SJCRH30 (cell line): ENCODE data around the gene HMGN4. TPM values are rescaled to one million over a fixed set of nuclear protein-coding genes. Genes with fewer than 3 reads are reported as not detected.
"Not testable (repeated sequence)": the region's sequence is repeated elsewhere in the genome, so short reads cannot be mapped to it uniquely, and the experiment has no call there.

Experiments
- DNase-seq, 2 experiments: peaks; one replicate each; pipeline ENCODE4 v3.0.0-alpha.2; 2015 to 2020
- H3K27ac ChIP-seq: fragments of 250-450 bp; sonication (Bioruptor Pico); 2 replicates; pipeline ENCODE4 v1.5.1; 2020; ENCODE audit warnings: mild to moderate bottlenecking, moderate library complexity
- H3K27me3 ChIP-seq: fragments of 250-450 bp; sonication (Bioruptor Pico); 2 replicates; pipeline ENCODE4 v1.5.1; 2020; ENCODE audit warnings: mild to moderate bottlenecking, moderate library complexity
- H3K36me3 ChIP-seq: fragments of 250-450 bp; sonication (Bioruptor Pico); 2 replicates; pipeline ENCODE4 v1.5.1; 2020; ENCODE audit warnings: mild to moderate bottlenecking, moderate library complexity
- H3K4me1 ChIP-seq: fragments of 250-450 bp; sonication (Bioruptor Pico); 2 replicates; pipeline ENCODE4 v1.5.1; 2020; ENCODE audit warnings: mild to moderate bottlenecking, moderate library complexity
- H3K4me3 ChIP-seq: fragments of 250-450 bp; sonication (Bioruptor Pico); 2 replicates; pipeline ENCODE4 v1.5.1; 2020; ENCODE audit warnings: mild to moderate bottlenecking, moderate library complexity
- H3K9me3 ChIP-seq: fragments of 250-450 bp; sonication (Bioruptor Pico); replicated peaks from 2 replicates; pipeline ENCODE4 v1.5.1; 2020; ENCODE audit warnings: mild to moderate bottlenecking, moderate library complexity
- total RNA-seq: library from RNA; depleted of rRNA; stranded (reverse); fragments of >200 nt; shearing (Covaris generic); gene quantifications from 2 replicates; pipeline ENCODE4 v1.2.3, GENCODE V29; 2014

Gene HMGN4
- total RNA-seq, 1 experiment from 2014 or later: 53.8 TPM

DNA sequence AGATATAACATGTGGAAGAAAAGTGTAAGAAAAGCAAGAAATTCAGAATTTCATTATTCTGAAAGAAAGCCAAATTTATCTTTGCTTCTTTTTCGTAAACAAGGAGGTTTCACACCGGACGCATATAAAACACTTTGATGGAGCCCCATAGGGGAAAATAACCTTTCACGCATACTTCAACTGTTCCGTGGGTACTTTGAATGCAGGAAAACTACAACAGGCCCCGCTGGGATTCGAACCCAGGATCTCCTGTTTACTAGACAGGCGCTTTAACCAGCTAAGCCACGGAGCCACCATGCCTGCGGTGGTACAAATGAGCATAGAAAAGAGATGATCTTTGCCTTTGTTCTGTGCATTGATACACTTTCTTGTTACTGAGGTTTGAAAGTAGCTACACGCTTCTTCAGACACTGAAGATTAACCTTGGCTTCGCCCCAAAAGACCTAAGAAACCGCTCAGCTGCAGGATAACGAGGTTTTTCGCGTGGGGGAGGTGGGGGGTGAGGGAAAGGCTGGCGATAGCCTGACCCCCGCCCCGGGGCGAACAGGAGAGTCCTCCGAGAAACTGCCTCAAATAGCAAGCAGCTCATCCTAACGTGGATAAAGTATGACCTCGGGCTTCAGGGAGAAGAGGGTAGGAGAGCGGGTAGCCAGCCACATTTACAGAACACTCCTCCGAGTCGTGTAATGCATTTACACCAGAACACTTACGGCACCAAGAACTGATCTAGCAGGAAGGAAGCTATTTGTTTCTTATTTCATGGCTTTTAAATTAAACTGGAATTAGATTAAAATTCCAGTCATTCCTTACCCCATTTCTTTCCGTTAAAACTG lies 5.3 kb upstream of the HMGN4 start:
- Histone ChIP-seq H3K4me3 (peak overlapping the region; percentile 76), H3K27ac (peak overlapping the region; percentile 56), H3K36me3 (no peaks in the 10 kb centered on the region), H3K4me1 (peaks cover 3% of the 10 kb centered on the region; the same call in 1 of the 2 replicates), H3K9me3 (no peaks in the 10 kb centered on the region), H3K27me3 (no peaks in the 10 kb centered on the region)
- DNase-seq: peak; percentile 84 to 95

GRCh38 chr6:26533532-26533931 lies 4.6 kb upstream of the HMGN4 start:
- no peak for DNase-seq
- H3K27ac ChIP-seq: peak overlapping the region; percentile 56; the same call in 1 of the 2 replicates
- H3K4me3 ChIP-seq: peak overlapping the region; percentile 76
- no peaks in the 10 kb centered on the region for H3K36me3 ChIP-seq
- H3K4me1 ChIP-seq: peaks cover 3% of the 10 kb centered on the region; the same call in 1 of the 2 replicates
- no peaks in the 10 kb centered on the region for H3K9me3 ChIP-seq
- no peaks in the 10 kb centered on the region for H3K27me3 ChIP-seq

DNA sequence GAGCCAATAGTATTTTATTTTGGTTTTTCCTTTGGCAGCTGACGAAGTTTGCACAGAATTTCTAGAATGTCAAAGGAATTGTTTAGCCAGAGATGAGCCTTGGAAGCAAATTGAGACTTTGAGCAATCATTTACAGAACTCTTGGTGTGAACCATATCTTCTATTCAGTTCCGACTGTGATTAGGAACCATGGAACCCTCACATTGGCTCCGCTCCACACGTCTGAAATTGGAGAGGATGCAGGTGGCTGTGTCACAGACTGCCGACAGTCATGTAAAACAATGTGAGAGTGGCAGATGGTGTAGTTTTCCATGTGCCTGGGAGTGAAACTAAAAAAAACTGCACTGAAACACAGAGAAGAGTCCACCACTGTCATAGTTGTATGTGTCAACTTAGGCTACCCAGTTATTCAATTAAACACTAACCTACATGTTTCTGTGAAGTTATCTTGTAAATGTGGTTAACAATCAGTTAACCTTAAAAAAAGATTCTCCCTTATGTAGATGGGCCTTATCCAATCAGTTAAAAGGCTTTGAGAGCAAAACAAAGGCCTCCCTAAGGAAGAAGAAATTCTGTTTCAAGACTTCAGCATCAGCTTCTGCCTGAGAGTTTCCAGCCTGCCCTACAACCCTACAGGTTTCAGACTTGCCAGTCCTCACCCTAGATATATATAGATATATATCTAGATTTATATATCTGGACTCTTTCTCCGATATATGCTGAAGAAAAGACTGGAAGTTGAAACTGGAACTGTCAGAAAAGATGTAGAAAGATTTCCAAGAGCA lies 3.3 kb upstream of the HMGN4 start:
- Histone ChIP-seq H3K4me1 (peaks cover 3% of the 10 kb centered on the region; the same call in 1 of the 2 replicates), H3K27ac (no peak overlapping the region), H3K9me3 (no peaks in the 10 kb centered on the region), H3K27me3 (no peaks in the 10 kb centered on the region), H3K4me3 (peak overlapping the region; percentile 76), H3K36me3 (no peaks in the 10 kb centered on the region)
- DNase-seq: peak in 1 of 2 experiments; percentile 54

DNA sequence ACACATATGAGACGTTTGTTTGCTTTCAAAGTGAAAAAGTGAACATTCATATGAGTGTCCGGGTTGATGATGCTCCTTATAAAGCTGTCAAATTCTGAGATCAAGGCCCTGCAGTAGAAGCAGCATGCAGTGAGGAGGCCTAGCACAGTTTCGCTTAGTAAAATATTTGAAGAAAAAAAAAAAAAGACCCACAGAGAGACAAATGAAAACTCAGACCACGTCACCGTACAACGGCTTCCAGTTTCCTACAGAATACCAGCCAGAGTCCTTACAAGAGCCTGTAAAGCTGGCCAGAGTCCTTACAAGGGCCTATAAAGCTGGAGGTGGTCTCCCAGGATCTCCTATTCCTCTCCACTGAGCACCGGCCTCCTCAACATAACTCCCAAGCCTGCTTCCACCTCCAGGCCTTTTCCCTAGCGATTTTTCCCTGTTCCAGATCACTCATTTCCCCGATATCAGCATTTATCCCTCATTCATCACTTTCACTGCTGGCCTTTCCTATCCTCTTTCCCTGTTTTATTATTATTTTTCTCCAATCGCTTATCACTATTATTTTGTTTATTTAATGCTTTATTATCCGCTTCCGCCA lies 1.5 kb upstream of the HMGN4 start:
- H3K27me3 ChIP-seq: no peaks in the 10 kb centered on the region
- no peaks in the 10 kb centered on the region for H3K36me3 ChIP-seq
- no peaks in the 10 kb centered on the region for H3K9me3 ChIP-seq
- H3K4me3 ChIP-seq: peak overlapping the region; percentile 69
- peaks cover 3% of the 10 kb centered on the region; the same call in 1 of the 2 replicates for H3K4me1 ChIP-seq
- DNase-seq: peak; percentile 52 to 72
- H3K27ac ChIP-seq: peak overlapping the region; percentile 65

GRCh38 chr6:26537160-26537845 lies 863 bp upstream of the HMGN4 start:
- H3K4me3 ChIP-seq: peak overlapping the region; percentile 69
- H3K27me3 ChIP-seq: no peaks in the 10 kb centered on the region
- DNase-seq: peak; percentile 92 to 95

DNA sequence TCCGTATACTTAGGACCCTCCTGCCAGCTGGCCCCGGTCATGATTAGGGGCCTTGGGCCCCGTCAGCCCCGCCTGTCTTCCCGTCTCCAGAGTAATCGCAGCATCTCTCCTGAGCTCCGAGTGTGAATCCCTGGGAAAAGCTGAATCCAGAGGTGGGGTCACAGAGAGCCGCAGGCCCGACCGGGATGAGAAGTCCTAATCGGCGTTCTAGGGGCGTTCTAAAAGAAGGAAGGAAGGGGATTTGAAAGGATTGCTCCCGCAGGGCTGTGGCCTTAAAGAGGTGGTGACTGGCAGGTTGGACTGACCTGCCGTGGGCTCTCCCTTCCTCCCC lies 371 bp downstream of the HMGN4 start:
- peak overlapping the region; percentile 65 for H3K27ac ChIP-seq
- no peaks in the 10 kb centered on the region for H3K9me3 ChIP-seq
- no peaks in the 10 kb centered on the region for H3K27me3 ChIP-seq
- DNase-seq: no peak
- H3K4me1 ChIP-seq: peaks cover 3% of the 10 kb centered on the region; the same call in 1 of the 2 replicates
- H3K36me3 ChIP-seq: no peaks in the 10 kb centered on the region
- peak overlapping the region; percentile 69 for H3K4me3 ChIP-seq

More at GRCh38 chr6:26537160-26537845, 863 bp upstream of the HMGN4 start:
- Histone ChIP-seq H3K27ac (peak overlapping the region; percentile 65), H3K4me1 (peaks cover 3% of the 10 kb centered on the region; the same call in 1 of the 2 replicates), H3K9me3 (no peaks in the 10 kb centered on the region), H3K36me3 (no peaks in the 10 kb centered on the region)

DNA sequence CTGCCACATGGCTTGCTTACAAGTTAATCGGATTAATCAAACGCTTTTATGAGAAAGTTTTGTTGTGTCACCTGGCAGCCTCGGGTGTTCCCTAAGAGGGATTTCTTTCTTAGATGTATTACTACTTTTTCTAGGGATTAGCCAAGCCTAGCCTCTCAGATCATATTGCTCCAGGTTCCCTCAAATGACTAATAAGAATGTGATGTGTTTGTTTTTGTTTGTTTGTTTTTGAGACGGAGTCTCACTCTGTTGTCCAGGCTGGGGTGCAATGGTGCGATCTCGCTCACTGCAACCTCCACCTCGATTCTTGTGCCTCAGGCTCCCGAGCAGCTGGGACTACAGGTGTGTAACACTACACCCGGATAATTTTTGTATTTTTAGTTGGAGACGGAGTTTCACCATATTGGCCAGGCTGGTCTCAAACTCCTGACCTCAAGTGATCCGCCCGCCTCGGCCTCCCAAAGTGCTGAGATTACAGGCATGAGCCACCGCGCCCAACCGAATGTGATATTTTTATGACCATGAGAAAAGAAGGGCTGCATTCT lies 977 bp downstream of the HMGN4 start:
- Histone ChIP-seq H3K27ac (peak overlapping the region; percentile 65), H3K9me3 (no peaks in the 10 kb centered on the region), H3K27me3 (no peaks in the 10 kb centered on the region), H3K36me3 (no peaks in the 10 kb centered on the region), H3K4me1 (peaks cover 3% of the 10 kb centered on the region; the same call in 1 of the 2 replicates), H3K4me3 (peak overlapping the region; percentile 69)
- no peak for DNase-seq

DNA sequence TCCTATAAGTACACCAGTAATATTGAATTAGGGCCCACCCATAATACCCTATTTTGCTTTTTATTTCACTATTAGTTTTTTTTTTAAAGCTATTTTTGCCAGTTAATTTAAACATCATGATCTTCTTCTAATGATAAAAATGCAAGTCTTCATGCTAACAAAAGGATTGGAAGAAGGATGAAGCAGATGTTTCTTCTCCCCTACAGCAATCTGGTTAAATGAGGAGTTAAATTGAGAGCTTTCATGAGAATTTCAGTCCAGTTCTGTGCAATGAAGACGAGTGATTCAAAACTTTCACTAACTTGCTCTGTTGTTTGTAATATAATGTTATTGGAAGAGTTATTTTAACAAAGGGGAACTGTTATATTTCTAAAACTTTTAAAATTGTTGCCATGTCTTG lies 3.4 kb downstream of the HMGN4 start:
- Histone ChIP-seq H3K36me3 (no peaks in the 10 kb centered on the region), H3K4me3 (no peak overlapping the region), H3K27ac (no peak overlapping the region), H3K4me1 (no peaks in the 10 kb centered on the region), H3K27me3 (no peaks in the 10 kb centered on the region), H3K9me3 (no peaks in the 10 kb centered on the region)
- no peak for DNase-seq

GRCh38 chr6:26543953-26544352 lies 5.8 kb downstream of the HMGN4 start:
- Histone ChIP-seq H3K36me3 (no peaks in the 10 kb centered on the region), H3K27me3 (no peaks in the 10 kb centered on the region), H3K9me3 (no peaks in the 10 kb centered on the region), H3K27ac (no peak overlapping the region), H3K4me1 (no peaks in the 10 kb centered on the region), H3K4me3 (no peak overlapping the region)
- no peak for DNase-seq

DNA sequence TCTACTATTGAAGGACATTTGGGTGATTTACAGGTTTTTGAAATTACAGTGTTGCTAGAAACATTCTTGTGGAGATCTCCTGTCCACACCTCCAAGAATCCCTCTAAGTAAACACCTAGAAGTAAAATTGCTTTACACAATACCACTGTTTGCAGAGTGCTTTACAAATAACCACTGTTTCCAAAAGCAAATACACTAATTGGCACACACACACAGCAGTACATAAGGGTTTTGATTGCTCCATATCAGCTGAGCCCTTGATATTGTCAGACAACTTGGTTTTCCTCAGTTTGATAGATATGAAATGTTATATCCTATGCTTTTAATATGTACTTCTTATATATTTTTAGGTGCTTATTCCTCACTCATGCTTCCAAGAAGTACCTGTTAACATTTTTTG lies 6.3 kb downstream of the HMGN4 start:
- H3K36me3 ChIP-seq: no peaks in the 10 kb centered on the region
- no peak overlapping the region for H3K4me3 ChIP-seq
- H3K9me3 ChIP-seq: no peaks in the 10 kb centered on the region
- H3K27ac ChIP-seq: no peak overlapping the region
- DNase-seq: no peak
- H3K4me1 ChIP-seq: no peaks in the 10 kb centered on the region
- H3K27me3 ChIP-seq: no peaks in the 10 kb centered on the region

DNA sequence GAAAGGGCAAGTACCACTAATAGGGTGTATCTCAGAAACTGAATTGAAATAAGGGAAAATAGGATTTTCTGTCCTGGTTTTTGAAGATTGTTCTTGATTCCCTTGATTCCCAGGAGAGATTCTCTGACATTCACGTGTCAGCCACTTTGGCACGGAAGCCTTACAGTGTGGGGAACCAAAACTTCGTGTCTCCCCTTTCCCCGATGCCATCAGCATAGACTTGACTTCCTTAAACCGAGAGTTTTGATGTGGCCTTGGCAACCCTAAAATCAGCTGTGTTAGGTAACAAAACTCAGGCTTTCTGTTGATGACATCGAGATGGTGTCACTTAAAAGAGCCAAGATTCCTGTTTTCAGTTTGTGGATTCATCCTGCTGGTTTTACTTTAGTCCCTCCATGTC lies 7.5 kb downstream of the HMGN4 start:
- Histone ChIP-seq H3K36me3 (no peaks in the 10 kb centered on the region), H3K27me3 (no peaks in the 10 kb centered on the region), H3K27ac (no peak overlapping the region), H3K9me3 (no peaks in the 10 kb centered on the region), H3K4me1 (no peaks in the 10 kb centered on the region), H3K4me3 (no peak overlapping the region)
- no peak for DNase-seq

DNA sequence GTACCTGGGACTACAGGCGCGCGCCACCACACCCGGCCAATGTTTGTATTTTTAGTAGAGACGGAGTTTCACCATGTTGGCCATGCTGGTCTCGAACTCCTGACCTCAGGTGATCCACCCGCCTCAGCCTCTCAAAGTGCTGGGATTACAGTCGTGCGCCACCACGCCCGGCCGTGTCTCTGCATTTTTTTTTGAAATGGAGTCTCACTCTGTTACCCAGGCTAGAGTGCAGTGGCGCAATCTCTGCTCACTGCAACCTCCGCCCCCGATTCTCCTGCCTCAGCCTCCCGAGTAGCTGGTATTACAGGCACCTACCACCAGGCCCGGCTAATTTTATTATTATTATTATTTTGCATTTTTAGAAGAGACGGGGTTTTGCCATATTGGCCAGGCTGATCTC lies 9.2 kb downstream of the HMGN4 start:
- not testable (repeated sequence) for H3K4me3 ChIP-seq, DNase-seq, H3K4me1 ChIP-seq, H3K27me3 ChIP-seq, H3K36me3 ChIP-seq, H3K9me3 ChIP-seq, H3K27ac ChIP-seq

GRCh38 chr6:26550250-26550993 lies 12.3 kb downstream of the HMGN4 start:
- no peak overlapping the region for H3K4me3 ChIP-seq
- no peaks in the 10 kb centered on the region for H3K4me1 ChIP-seq
- H3K9me3 ChIP-seq: no peaks in the 10 kb centered on the region
- H3K36me3 ChIP-seq: no peaks in the 10 kb centered on the region
- H3K27me3 ChIP-seq: no peaks in the 10 kb centered on the region
- no peak for DNase-seq
- no peak overlapping the region for H3K27ac ChIP-seq

- no peaks in the 10 kb centered on the region for H3K27me3 ChIP-seq
- peak in 1 of 2 experiments; percentile 17 for DNase-seq
- peak overlapping the region; percentile 60 for H3K4me3 ChIP-seq
- H3K4me1 ChIP-seq: no peaks in the 10 kb centered on the region
- H3K9me3 ChIP-seq: no peaks in the 10 kb centered on the region
- H3K27ac ChIP-seq: no peak overlapping the region
- no peaks in the 10 kb centered on the region for H3K36me3 ChIP-seq
Measured at GRCh38 chr6:26552205-26552604, 14.0 kb downstream of the HMGN4 start.
